GM19468 (cell line): Measurements from ENCODE around the gene CNOT8.

Experiments used
- ATAC-seq: cut with Tn5 transposase; IDR thresholded peaks from one replicate; pipeline ENCODE4 v1.9.1; 2021; ENCODE audit warnings: mild to moderate bottlenecking, moderate library complexity, moderate number of reproducible peaks; ENCODE audit not compliant: unreplicated experiment; ENCODE audit errors: extremely low read depth

Gene CNOT8

DNA sequence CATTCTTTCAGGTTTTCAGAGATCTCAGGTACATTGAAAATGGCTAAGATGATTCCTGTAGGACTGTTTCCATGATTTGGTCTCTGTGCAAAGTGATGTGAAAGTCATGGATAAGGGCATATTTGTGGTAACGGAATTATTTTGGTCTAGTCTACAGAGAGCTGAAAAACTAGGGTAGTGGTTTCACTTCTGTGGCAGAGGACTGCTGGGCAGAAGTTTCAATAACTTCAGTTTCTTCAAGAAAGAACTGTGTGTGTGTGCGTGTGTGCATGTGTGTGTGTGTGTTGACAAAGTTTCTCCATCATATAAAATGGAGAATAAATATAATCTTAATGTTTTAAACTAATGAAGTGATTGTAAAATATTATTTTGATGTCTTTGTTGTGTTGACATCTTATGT lies 4.3 kb downstream of the CNOT8 start:
- no peak for ATAC-seq

GRCh38 chr5:154863291-154864080 lies 5.1 kb downstream of the CNOT8 start:
- ATAC-seq, result no peak

GRCh38 chr5:154865466-154866184 lies 7.2 kb downstream of the CNOT8 start:
- ATAC-seq, result no peak

GRCh38 chr5:154866841-154867240 lies 8.4 kb downstream of the CNOT8 start:
- ATAC-seq, result no peak

- no peak for ATAC-seq
These were observed 10.3 kb downstream of the CNOT8 start for GRCh38 chr5:154868702-154869101.

DNA sequence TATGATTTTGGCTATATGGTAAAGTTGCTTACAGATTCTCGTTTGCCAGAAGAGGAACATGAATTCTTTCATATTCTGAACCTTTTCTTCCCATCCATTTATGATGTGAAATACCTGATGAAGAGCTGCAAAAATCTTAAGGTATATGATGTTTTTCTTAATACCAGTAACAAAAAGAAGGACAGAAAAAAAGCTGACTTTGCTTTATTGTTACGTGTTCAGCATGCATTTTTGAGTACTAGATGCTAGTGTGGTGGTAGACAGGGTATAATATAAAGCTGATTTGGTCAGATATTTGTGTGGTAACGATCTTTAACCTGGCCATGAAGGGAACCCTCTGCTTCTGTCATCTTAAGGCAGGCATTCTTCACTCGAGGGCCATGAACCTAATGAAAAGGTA lies 13.3 kb downstream of the CNOT8 start:
- no peak for ATAC-seq

- no peak for ATAC-seq
These were observed 15.4 kb downstream of the CNOT8 start for GRCh38 chr5:154873791-154874331.

DNA sequence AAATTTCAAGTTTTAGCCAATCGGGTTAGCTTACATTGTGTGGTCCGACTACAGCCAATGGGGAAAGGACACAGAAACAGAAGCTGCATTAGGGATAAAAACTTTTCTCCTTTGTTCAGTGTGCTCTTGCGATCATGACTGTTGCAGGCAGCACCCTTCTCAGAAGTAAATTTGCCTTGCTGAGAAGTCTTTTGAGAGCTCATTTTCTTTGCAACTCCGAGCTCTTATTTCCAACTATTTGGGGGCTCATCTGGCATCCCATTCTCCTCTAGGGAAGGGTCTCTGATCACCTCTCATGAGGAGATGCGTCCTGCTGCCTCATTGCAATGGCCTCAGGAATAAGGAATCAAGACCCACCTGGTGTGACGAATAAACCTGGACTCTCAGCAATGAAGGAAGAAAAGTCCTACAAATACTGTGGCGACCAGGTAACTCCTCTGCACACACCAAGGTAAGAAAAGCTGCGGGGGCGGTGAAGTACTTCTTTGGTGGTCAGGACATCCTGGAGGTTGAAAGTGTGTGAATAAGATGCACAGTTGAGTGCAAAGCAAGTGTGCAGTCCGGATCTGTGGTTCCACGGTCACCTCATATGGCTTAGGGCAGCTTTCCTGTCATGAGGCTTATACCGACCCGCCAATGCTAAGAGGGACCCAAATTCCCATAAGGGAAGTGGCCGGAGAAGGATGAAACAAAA lies 20.4 kb downstream of the CNOT8 start:
- no peak for ATAC-seq

DNA sequence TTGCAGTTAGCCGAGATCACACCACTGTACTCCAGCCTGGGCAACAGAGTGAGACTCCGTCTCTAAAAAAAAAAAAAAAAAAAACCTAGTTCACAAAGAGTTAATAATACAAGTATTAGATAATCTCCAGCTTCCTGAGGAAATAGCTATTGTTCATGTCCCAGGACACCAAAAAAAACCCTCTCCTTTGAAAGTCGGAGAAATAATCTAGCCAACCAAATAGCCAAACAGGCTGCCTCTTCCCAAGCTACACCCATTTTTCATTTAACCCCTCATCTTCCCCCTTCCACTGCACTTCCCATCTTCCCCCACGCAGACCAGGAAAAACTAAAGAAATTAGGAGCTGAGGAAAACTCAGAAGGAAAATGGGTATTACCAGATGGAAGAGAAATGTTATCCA lies 23.6 kb downstream of the CNOT8 start:
- no peak for ATAC-seq

GRCh38 chr5:154884424-154884823 lies 26.0 kb downstream of the CNOT8 start:
- no peak for ATAC-seq

DNA sequence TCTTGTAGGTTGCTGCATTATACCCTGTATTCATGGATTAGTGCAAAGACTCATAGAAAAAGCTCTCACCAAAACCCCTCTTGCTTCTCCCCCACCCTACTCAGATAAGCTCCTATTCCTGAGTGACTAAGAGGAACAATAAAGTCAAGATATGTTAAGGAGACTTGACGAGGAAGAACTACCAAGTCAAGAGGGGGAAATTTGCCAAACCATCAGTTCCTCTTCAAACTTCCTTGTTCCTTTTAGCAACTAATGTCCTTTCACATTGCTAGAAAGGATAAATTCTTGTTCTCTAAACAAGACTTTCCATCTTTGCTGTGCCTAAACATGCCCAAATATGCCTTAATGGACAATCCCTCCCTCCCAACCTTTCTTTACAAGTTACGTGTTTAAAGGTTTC lies 27.0 kb downstream of the CNOT8 start:
- no peak for ATAC-seq

DNA sequence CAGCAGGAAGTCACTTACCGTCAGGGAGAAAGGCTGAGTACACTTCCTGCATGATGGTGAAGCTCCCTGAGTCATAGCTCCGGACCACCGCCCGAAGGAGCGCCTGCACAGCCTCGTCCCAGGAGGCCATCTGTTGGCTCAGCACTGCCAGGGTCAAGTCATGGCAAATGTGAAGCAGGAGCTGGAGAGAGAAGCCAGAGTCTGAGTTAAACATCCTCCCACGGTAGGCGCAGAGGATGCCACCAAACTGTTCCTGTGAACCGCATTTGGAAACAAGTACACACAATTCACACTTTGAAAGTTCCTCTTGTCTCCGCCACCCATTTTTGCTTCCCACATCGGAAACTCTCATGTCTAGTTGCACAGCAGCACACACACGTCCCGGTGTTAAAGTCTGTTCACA lies 33.9 kb downstream of the CNOT8 start:
- no peak for ATAC-seq

DNA sequence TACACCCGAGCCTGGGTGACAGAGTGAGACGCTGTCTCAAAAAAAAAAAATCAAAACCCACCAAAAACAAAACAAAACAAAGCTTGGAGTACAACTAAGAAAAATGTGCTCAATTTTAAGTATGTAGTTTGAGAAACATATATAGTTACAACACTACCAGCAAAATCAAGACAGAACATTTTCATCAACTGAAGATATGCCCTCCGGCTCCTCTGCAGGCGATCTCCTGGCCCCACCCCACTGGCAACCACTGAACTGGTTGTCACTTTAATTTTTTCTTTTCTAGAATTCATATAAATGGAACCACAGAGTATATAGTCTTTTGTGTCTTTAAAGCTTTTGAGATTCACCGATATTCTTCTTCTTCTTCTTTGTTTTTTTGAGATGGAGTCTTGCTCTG lies 35.0 kb downstream of the CNOT8 start:
- no peak for ATAC-seq

GRCh38 chr5:154895606-154896561 lies 37.5 kb downstream of the CNOT8 start:
- ATAC-seq, result no peak

DNA sequence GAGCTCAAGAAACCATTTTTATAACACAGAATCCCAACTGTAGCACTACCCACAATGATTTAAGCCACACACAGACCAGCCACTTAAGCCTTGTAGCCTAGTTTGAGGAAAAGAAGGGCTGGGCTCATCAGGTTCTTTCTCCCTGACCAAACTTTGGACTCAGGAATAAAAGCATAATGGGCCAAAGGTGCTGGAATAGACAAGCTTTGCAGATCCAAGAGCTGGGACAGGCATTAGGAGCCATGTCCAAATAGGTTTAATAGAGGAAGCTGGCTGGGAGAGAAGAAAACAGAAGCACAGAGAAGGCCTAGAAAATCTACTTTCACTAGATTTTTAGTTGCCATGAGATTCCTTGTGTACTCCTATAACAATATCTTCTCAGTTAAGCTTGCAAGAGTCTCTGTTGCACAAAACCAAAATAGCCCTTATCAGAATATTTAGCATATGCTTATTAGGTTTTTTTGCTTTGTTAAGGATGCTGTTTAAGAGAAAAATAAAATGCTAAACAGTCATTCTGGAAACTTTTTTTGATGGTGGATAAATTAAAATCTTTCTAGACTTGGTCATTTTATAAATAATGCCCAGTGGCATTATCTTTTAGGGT lies 38.2 kb downstream of the CNOT8 start:
- no peak for ATAC-seq

- no peak for ATAC-seq
These were observed 39.8 kb downstream of the CNOT8 start for GRCh38 chr5:154898210-154898609.

DNA sequence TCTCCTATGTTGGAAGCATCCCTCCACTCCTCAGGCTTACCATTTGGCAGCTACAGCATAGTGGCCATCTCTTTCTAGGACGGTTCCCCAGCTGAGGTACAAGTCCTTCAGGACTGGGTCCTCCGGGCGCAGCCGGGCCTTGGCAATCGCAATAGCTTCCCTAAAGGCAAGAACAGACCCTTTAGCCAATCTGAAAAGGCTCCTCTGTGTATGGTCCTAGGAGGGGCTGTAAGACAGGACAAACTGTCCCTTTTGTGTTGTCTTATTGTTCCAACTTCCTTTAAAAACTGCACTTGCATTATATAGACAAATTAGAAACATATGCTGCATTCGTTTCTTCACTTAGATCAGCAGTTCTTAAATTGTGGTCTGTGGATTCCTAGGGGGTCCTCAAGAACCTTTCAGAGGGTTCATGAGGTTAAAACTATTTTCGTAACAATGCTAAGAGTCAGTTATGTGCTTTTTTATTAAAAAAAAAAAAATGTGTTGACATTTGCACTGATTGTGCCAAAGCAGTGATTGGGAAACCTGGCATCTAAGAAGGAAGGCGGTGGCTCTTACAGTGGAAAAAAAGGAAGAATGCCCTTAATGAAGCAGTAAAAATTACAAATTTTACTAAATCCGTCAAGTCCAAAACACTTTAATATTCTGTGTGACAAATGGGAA lies 40.9 kb downstream of the CNOT8 start:
- no peak for ATAC-seq

DNA sequence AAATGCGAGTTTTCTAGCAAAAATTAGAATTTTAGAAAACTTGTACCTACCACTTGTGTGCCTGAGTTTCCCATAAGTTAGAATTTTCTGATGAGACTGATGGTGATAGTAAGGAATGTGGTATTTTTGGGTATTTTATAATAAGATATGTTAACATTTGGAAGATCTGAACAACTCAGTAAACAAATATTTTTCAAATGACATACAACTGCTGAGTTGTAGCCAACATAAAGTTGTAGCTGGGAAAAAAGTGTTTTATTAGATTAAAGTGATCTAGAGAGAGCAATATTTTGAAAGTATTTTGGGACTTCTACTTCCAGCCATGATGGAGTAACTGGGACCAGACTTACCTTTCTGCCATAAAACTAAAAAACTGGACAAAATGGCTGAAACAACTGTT lies 41.6 kb downstream of the CNOT8 start:
- no peak for ATAC-seq

DNA sequence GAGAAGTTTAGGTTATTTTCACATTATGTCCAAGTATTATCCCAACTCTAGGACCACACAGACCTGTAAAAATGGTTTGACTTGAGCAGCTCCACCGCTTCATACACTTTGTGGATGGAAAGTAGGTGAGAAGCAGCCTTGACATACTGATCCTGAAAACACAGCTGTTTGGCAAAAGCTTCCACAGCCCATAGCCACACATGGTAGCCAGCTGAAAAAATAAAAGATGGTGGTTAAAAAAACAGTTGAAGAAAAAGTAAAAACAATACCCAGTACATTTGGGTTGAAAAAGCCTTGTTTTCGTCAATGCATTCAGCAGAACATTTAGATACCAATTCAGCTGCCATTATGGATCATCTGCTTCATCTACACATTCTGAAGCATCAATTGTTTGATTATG lies 42.8 kb downstream of the CNOT8 start:
- ATAC-seq, result no peak
